B cell (primary cell): ENCODE data around the gene CIAO2A. TPM values are rescaled to one million over a fixed set of nuclear protein-coding genes. Genes with fewer than 3 reads are reported as not detected.

Source experiments
- ATAC-seq: fragments of 200-7000 bp; cut with Tn5 transposase; one replicate; pipeline ENCODE4 v1.10.0; 2021; ENCODE audit warnings: low read depth, mild to moderate bottlenecking, moderate number of reproducible peaks, moderate library complexity
- CTCF ChIA-PET: fragments of 350-600 bp; sonication (Branson Sonifier 250); formaldehyde crosslinking; loops from one replicate; lab custom pipeline; 2021; ENCODE audit warnings: antibody characterized with exemption, inconsistent platforms; lab: Charles Lee
- POLR2A ChIA-PET: fragments of 350-600 bp; sonication (Branson Sonifier 250); formaldehyde crosslinking; loops from one replicate; lab custom pipeline; 2021; ENCODE audit warnings: antibody characterized with exemption; lab: Charles Lee
- DNase-seq: peaks from one replicate; pipeline ENCODE4 v3.0.0; 2013
- H2AFZ ChIP-seq: 2 replicates; pipeline ENCODE4 v1.6.1; 2012; ENCODE audit warnings: mild to moderate bottlenecking, low read depth, low read length; ENCODE audit not compliant: insufficient read depth, poor library complexity, severe bottlenecking
- H3K27ac ChIP-seq, 2 donors: 1 replicate in 1 of 2; 2 replicates in 1 of 2; pipeline ENCODE4 v1.5.1; 2012 to 2013; ENCODE audit warnings: low read length in 2 of 2, mild to moderate bottlenecking in 2 of 2, moderate library complexity in 1 of 2
- H3K27me3 ChIP-seq, 4 experiments: fragments of 200-600 bp in 1 of 4; sonication (generic) in 1 of 4; replicated peaks in 1 of 4; 1 replicate in 2 of 4; 2 replicates in 2 of 4; pipeline versions ENCODE4 v1.6.1 to v1.7.0; 2013 to 2016; ENCODE audit warnings: low read length in 3 of 4, mild to moderate bottlenecking in 2 of 4, mixed read lengths in 1 of 4, moderate library complexity in 1 of 4; ENCODE audit not compliant: insufficient read depth in 4 of 4, control insufficient read depth in 3 of 4; ENCODE audit errors: control extremely low read depth in 1 of 4
- H3K36me3 ChIP-seq, 2 experiments: replicated peaks in 1 of 2; 1 replicate in 1 of 2; 2 replicates in 1 of 2; pipeline versions ENCODE4 v1.6.1 to v1.7.1; 2013; ENCODE audit warnings: low read length in 1 of 2; ENCODE audit not compliant: insufficient read depth in 2 of 2, control insufficient read depth in 1 of 2; ENCODE audit errors: control extremely low read depth in 1 of 2, extremely low read depth in 1 of 2
- H3K4me1 ChIP-seq, 2 donors: fragments of 200-600 bp in 1 of 2; sonication (generic) in 1 of 2; 1 replicate in 1 of 2; 2 replicates in 1 of 2; pipeline versions ENCODE4 v1.5.1 to v1.6.1; 2013 to 2017; ENCODE audit warnings: low read length in 2 of 2; ENCODE audit not compliant: control insufficient read depth in 2 of 2, insufficient read depth in 2 of 2
- H3K4me2 ChIP-seq: replicated peaks from 2 replicates; pipeline ENCODE3; 2012; ENCODE audit warnings: mild to moderate bottlenecking, low read depth, low read length; ENCODE audit not compliant: poor library complexity, severe bottlenecking
- H3K4me3 ChIP-seq, 5 experiments: fragments of 200-600 bp in 1 of 5; sonication (generic) in 1 of 5; 1 replicate in 3 of 5; 2 replicates in 2 of 5; pipeline versions ENCODE4 v1.5.1 to v1.7.0; 2011 to 2016; ENCODE audit warnings: low read length in 4 of 5, mild to moderate bottlenecking in 4 of 5, low read depth in 2 of 5, control low read depth in 1 of 5, moderate library complexity in 1 of 5; ENCODE audit not compliant: insufficient read depth in 1 of 5; ENCODE audit errors: control extremely low read depth in 1 of 5, extremely low read depth in 1 of 5
- H3K79me2 ChIP-seq: fragments of 200-600 bp; sonication (generic); one replicate; pipeline ENCODE4 v1.6.0; 2016; ENCODE audit warnings: low read length; ENCODE audit not compliant: control insufficient read depth, insufficient read depth
- H3K9ac ChIP-seq: fragments of 200-600 bp; sonication (generic); 2 replicates; pipeline ENCODE4 v1.6.1; 2017; ENCODE audit warnings: mild to moderate bottlenecking, low read length, moderate library complexity
- H3K9me3 ChIP-seq, 3 donors: one replicate each; pipeline versions ENCODE4 v1.6.1 to v1.7.1; 2013; ENCODE audit warnings: low read length in 2 of 3; ENCODE audit not compliant: control insufficient read depth in 2 of 3, insufficient read depth in 1 of 3; ENCODE audit errors: control extremely low read depth in 1 of 3
- H4K20me1 ChIP-seq: 2 replicates; pipeline ENCODE4 v1.6.0; 2012; ENCODE audit warnings: mild to moderate bottlenecking, low read length; ENCODE audit not compliant: insufficient read depth, control insufficient read depth, poor library complexity, severe bottlenecking
- H3K27ac Mint-ChIP-seq: one replicate; pipeline ENCODE4 v1.8.0; 2021; ENCODE audit warnings: mixed read lengths
- H3K27me3 Mint-ChIP-seq: one replicate; pipeline ENCODE4 v1.8.0; 2021; ENCODE audit warnings: mixed read lengths
- H3K4me1 Mint-ChIP-seq: one replicate; pipeline ENCODE4 v1.8.0; 2021; ENCODE audit warnings: mixed read lengths
- H3K4me3 Mint-ChIP-seq: one replicate; pipeline ENCODE4 v1.8.0; 2021; ENCODE audit warnings: mixed read lengths
- H3K9me3 Mint-ChIP-seq: one replicate; pipeline ENCODE4 v1.8.0; 2022; ENCODE audit warnings: mixed read lengths; ENCODE audit not compliant: insufficient read depth
- EZH2 ChIP-seq: IDR thresholded peaks from 2 replicates; pipeline ENCODE4 v1.6.1; 2012; ENCODE audit warnings: borderline replicate concordance, low read depth, mild to moderate bottlenecking, moderate library complexity, low read length; ENCODE audit not compliant: insufficient read depth, poor library complexity, severe bottlenecking
- WGBS: methylation state at CpG from one replicate; pipeline ENCODE4 v1.1.5; 2013; ENCODE audit warnings: missing lambda C conversion rate; ENCODE audit not compliant: insufficient coverage; 5-methylcytosine and 5-hydroxymethylcytosine counted together
- intact Hi-C: fragments of 100-400 bp; cut with micrococcal nuclease; formaldehyde crosslinking; loops from one replicate; pipeline ENCODE4 v1.10.0; 2022
- polyA plus RNA-seq: library from polyadenylated mRNA; depleted of rRNA; stranded (reverse); fragments of >200 nt; gene quantifications from 2 replicates; pipeline ENCODE4 v1.2.3, GENCODE V29; 2012
- total RNA-seq, 2 donors: library from RNA; stranded (reverse); fragments of 120-200 nt in 1 of 2; gene quantifications; 1 replicate in 1 of 2; 2 replicates in 1 of 2; pipeline versions ENCODE4 v1.2.3 to v1.2.4, GENCODE V29; 2013 to 2022
- TF ChIP-seq, protein P1 (sequence below): fragments of 200-600 bp; IDR thresholded peaks from one replicate; pipeline ENCODE4 v1.8.0; 2022; ENCODE audit warnings: antibody characterized with exemption, mild to moderate bottlenecking

Gene CIAO2A
- total and polyA plus RNA-seq, 2 donors (not counting 1 experiment from before 2014, with no cell fraction given): 68.2 to 71.5 TPM

DNA sequence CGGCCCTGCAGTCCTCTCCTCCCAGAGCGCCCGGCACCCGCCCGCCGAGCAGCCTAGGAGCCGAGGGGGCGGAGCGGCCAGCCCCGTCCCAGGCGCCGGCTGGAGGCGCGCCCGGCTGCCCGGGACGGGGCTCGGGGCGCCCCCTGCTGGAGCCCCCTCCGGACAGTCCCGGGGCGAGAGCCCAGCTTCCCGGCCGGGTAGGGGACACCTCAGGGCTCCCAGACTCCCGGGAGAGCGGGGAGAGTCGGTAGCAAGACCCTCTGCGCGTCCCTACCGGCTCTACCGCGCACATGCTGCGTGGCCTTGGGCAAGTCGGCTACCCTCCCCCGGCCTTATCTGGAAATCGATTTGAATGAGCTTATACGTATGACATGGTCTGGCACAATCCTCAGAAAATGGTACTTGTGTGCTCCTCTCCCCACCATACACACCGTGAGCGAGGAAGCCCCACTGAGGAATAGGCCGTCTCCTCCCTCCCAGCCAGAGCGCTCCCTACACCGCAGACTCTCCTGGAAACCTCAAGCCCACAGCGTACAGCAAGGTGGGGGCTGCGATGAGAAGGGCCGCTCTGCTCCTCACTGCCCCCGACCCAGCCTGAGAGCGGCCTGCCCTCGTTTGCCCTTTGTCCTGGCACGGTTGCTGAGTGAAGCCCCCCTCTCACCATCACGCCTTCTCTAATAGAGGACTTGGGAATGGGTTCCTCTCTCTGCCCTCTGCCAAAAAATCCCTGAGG, 47.1 kb downstream of the CIAO2A start, which contains the start of gene DAPK2:
Gene DAPK2 (minus strand): TSS at position 65 of the 733 bp plus-strand sequence. CDS start 6,224 bp downstream, outside the sequence.
- no peaks in the 10 kb centered on the region for H3K79me2 ChIP-seq
- WGBS: 5% methylated on average over 48 of the region's 50 CpGs
- ATAC-seq (peak; percentile 61), DNase-seq (peak; percentile 70)
- H3K27ac ChIP-seq: no peak within 1 kb of the TSS
- H3K9me3 Mint-ChIP-seq: no peaks in the 10 kb centered on the region
- H4K20me1 ChIP-seq: peaks cover 7% of the 10 kb centered on the region
- H3K9me3 ChIP-seq: no peaks in the 10 kb centered on the region
- no peak for TF ChIP-seq EZH2
- TF ChIP-seq, protein P1, sequence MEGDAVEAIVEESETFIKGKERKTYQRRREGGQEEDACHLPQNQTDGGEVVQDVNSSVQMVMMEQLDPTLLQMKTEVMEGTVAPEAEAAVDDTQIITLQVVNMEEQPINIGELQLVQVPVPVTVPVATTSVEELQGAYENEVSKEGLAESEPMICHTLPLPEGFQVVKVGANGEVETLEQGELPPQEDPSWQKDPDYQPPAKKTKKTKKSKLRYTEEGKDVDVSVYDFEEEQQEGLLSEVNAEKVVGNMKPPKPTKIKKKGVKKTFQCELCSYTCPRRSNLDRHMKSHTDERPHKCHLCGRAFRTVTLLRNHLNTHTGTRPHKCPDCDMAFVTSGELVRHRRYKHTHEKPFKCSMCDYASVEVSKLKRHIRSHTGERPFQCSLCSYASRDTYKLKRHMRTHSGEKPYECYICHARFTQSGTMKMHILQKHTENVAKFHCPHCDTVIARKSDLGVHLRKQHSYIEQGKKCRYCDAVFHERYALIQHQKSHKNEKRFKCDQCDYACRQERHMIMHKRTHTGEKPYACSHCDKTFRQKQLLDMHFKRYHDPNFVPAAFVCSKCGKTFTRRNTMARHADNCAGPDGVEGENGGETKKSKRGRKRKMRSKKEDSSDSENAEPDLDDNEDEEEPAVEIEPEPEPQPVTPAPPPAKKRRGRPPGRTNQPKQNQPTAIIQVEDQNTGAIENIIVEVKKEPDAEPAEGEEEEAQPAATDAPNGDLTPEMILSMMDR: peak; percentile 67
- H3K27me3 Mint-ChIP-seq: no peaks in the 10 kb centered on the region
- H3K4me1 Mint-ChIP-seq: peaks cover 59% of the 10 kb centered on the region
- no peaks in the 10 kb centered on the region for H3K36me3 ChIP-seq
- H3K4me1 ChIP-seq: peaks cover 61 to 71% of the 10 kb centered on the region in 2 donors
- H3K4me3 ChIP-seq: peak within 1 kb of the TSS; percentile 34 to 54 (median 43)
- H3K27ac Mint-ChIP-seq: peak within 1 kb of the TSS; percentile 91
- intact Hi-C loops: loop anchor here (1.0 to 5.0 kb wide), 4 partner anchors 60 to 294 kb away; partner anchors contain the start of gene HERC1
- peak within 1 kb of the TSS; percentile 86 for H3K4me3 Mint-ChIP-seq
- H3K27me3 ChIP-seq: no peaks in the 10 kb centered on the region
- POLR2A ChIA-PET: interaction anchor here (0.5 to 2.9 kb wide), 3 partner anchors 9 to 36 kb away, joined by 3 to 19 read pairs (median 8); no protein-coding TSS in a partner anchor
- H3K9ac ChIP-seq: peak within 1 kb of the TSS; percentile 58
- peak within 1 kb of the TSS; percentile 71 for H2AFZ ChIP-seq
- CTCF ChIA-PET: interaction anchor here (0.6 to 5.4 kb wide), 39 partner anchors 9 to 437 kb away, joined by 3 to 82 read pairs (median 4); no protein-coding TSS in a partner anchor
- H3K4me2 ChIP-seq: peak within 1 kb of the TSS; percentile 87
